Mesenchymal stem cell (in vitro differentiated cells and primary cell): ENCODE results near the gene NKX1-2.

Experiments
- DNase-seq: peaks from one replicate; pipeline ENCODE4 v3.0.0-alpha.2; 2013
- H2AFZ ChIP-seq: one replicate; pipeline ENCODE4 v1.6.1; 2013; ENCODE audit warnings: low read depth, mild to moderate bottlenecking, control low read depth, inconsistent platforms, low read length, moderate library complexity
- H2AK5ac ChIP-seq: 2 replicates; pipeline ENCODE4 v1.6.1; 2013; ENCODE audit warnings: low read length, moderate library complexity, mild to moderate bottlenecking, inconsistent platforms; ENCODE audit not compliant: severe bottlenecking
- H2BK120ac ChIP-seq: one replicate; pipeline ENCODE4 v1.6.1; 2013; ENCODE audit warnings: low read depth, mild to moderate bottlenecking, inconsistent platforms, low read length, moderate library complexity
- H2BK12ac ChIP-seq, 2 experiments: one replicate each; pipeline ENCODE4 v1.6.1; 2013; ENCODE audit warnings: inconsistent platforms in 2 of 2, low read length in 2 of 2, mild to moderate bottlenecking in 2 of 2, moderate library complexity in 2 of 2, control low read depth in 1 of 2
- H2BK15ac ChIP-seq: one replicate; pipeline ENCODE4 v1.6.1; 2013; ENCODE audit warnings: mild to moderate bottlenecking, low read depth, inconsistent platforms; ENCODE audit not compliant: poor library complexity, severe bottlenecking
- H2BK5ac ChIP-seq: 2 replicates; pipeline ENCODE4 v1.6.1; 2013; ENCODE audit warnings: low read depth, mild to moderate bottlenecking, low read length, control low read depth, inconsistent platforms; ENCODE audit not compliant: poor library complexity, severe bottlenecking
- H3K14ac ChIP-seq, 2 experiments: one replicate each; pipeline ENCODE4 v1.6.1; 2013; ENCODE audit warnings: inconsistent platforms in 2 of 2, low read length in 2 of 2, control low read depth in 1 of 2, mild to moderate bottlenecking in 1 of 2, moderate library complexity in 1 of 2
- H3K18ac ChIP-seq, 2 experiments: one replicate each; pipeline ENCODE4 v1.6.1; 2013; ENCODE audit warnings: inconsistent platforms in 2 of 2, low read length in 2 of 2, control low read depth in 1 of 2, low read depth in 1 of 2, mild to moderate bottlenecking in 1 of 2
- H3K23ac ChIP-seq, 2 experiments: one replicate each; pipeline ENCODE4 v1.6.1; 2013; ENCODE audit warnings: inconsistent platforms in 2 of 2, low read length in 2 of 2, mild to moderate bottlenecking in 2 of 2, moderate library complexity in 2 of 2, control low read depth in 1 of 2
- H3K27ac ChIP-seq: 2 replicates; pipeline ENCODE4 v1.5.1; 2013; ENCODE audit warnings: mild to moderate bottlenecking, moderate library complexity, low read length, control low read depth, inconsistent platforms; ENCODE audit not compliant: poor library complexity, severe bottlenecking
- H3K27me3 ChIP-seq, 2 experiments: 2 replicates each; pipeline versions ENCODE4 v1.6.1 to v1.7.0; 2013; ENCODE audit warnings: low read length in 2 of 2, mild to moderate bottlenecking in 2 of 2, moderate library complexity in 2 of 2, control low read depth in 1 of 2, inconsistent platforms in 1 of 2; ENCODE audit not compliant: control insufficient read depth in 1 of 2, insufficient read depth in 1 of 2
- H3K36me3 ChIP-seq, 2 experiments: 2 replicates each; pipeline versions ENCODE4 v1.6.1 to v1.7.0; 2013; ENCODE audit warnings: low read length in 2 of 2, control low read depth in 1 of 2, inconsistent platforms in 1 of 2, low read depth in 1 of 2, mild to moderate bottlenecking in 1 of 2; ENCODE audit not compliant: insufficient read depth in 2 of 2, control insufficient read depth in 1 of 2
- H3K4ac ChIP-seq, 2 experiments: one replicate each; pipeline ENCODE4 v1.6.1; 2013; ENCODE audit warnings: inconsistent platforms in 2 of 2, low read length in 2 of 2, mild to moderate bottlenecking in 2 of 2, moderate library complexity in 2 of 2, control low read depth in 1 of 2, low read depth in 1 of 2
- H3K4me1 ChIP-seq: 2 replicates; pipeline ENCODE4 v1.6.1; 2013; ENCODE audit warnings: low read depth, low read length, control low read depth; ENCODE audit not compliant: control insufficient read depth, insufficient read depth
- H3K4me2 ChIP-seq: 2 replicates; pipeline ENCODE4 v1.6.1; 2013; ENCODE audit warnings: low read length, mild to moderate bottlenecking, inconsistent platforms; ENCODE audit not compliant: poor library complexity, severe bottlenecking
- H3K4me3 ChIP-seq, 2 experiments: 2 replicates each; pipeline versions ENCODE4 v1.5.1 to v1.7.0; 2013; ENCODE audit warnings: low read length in 2 of 2, mild to moderate bottlenecking in 2 of 2, control low read depth in 1 of 2, low read depth in 1 of 2; ENCODE audit not compliant: insufficient read depth in 1 of 2
- H3K79me1 ChIP-seq: replicated peaks from 2 replicates; pipeline ENCODE4 v1.6.1; 2013; ENCODE audit warnings: mild to moderate bottlenecking, control low read depth, low read length, inconsistent platforms; ENCODE audit not compliant: poor library complexity, severe bottlenecking
- H3K9ac ChIP-seq: 2 replicates; pipeline ENCODE4 v1.7.0; 2013; ENCODE audit warnings: mild to moderate bottlenecking, low read length, moderate library complexity
- H3K9me3 ChIP-seq: 2 replicates; pipeline ENCODE4 v1.7.0; 2013; ENCODE audit warnings: mild to moderate bottlenecking, low read length; ENCODE audit not compliant: control insufficient read depth
- H4K8ac ChIP-seq: one replicate; pipeline ENCODE4 v1.6.1; 2013; ENCODE audit warnings: inconsistent platforms, mild to moderate bottlenecking, low read length, moderate library complexity
- H4K91ac ChIP-seq: one replicate; pipeline ENCODE4 v1.6.1; 2013; ENCODE audit warnings: mild to moderate bottlenecking, low read length, inconsistent platforms
- WGBS: methylation state at CpG from one replicate; pipeline ENCODE4 v1.1.7; 2013; ENCODE audit warnings: mixed read lengths; 5-methylcytosine and 5-hydroxymethylcytosine counted together

Gene NKX1-2

DNA sequence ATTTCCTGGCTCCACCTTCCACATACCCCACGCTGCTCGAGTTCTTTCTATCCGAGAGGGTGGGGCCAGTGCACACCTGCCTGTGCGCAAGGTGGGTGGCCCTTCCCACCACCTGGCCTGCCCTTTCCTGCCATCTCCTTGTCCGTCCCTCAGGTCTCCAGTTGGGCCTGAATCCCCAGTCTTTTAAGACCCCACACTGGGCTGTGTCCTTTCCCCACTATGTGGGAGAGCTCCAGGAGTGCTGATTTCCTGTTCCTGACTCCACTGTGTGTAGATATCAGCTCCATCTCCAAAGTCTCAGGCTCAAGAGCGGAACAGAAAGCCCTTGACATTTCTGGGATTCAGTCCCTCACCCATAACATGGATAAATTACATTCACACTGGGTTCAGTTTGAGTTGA is 31.9 kb upstream of the NKX1-2 start:
- no peak overlapping the region for H4K91ac ChIP-seq
- no peak overlapping the region for H3K27ac ChIP-seq
- H2BK5ac ChIP-seq: no peak overlapping the region
- H3K9ac ChIP-seq: no peak overlapping the region
- H3K23ac ChIP-seq: no peak overlapping the region
- DNase-seq: no peak
- no peak overlapping the region for H2BK120ac ChIP-seq
- WGBS: 63% methylated on average over 5 of the region's 6 CpGs
- no peak overlapping the region for H2AFZ ChIP-seq
- peaks cover 16% of the 10 kb centered on the region for H3K79me1 ChIP-seq
- no peaks in the 10 kb centered on the region for H3K27me3 ChIP-seq
- H2AK5ac ChIP-seq: no peak overlapping the region
- no peak overlapping the region for H2BK15ac ChIP-seq
- H3K14ac ChIP-seq: peak overlapping the region in 1 of 2 experiments; percentile 1
- H3K4ac ChIP-seq: no peak overlapping the region
- no peak overlapping the region for H3K18ac ChIP-seq
- H3K4me1 ChIP-seq: peaks cover 13% of the 10 kb centered on the region
- no peak overlapping the region for H2BK12ac ChIP-seq
- H4K8ac ChIP-seq: no peak overlapping the region
- no peak overlapping the region for H3K4me2 ChIP-seq
- peaks cover 0 to 5% of the 10 kb centered on the region in 2 experiments for H3K36me3 ChIP-seq
- no peak overlapping the region for H3K4me3 ChIP-seq
- H3K9me3 ChIP-seq: peaks cover 1% of the 10 kb centered on the region

DNA sequence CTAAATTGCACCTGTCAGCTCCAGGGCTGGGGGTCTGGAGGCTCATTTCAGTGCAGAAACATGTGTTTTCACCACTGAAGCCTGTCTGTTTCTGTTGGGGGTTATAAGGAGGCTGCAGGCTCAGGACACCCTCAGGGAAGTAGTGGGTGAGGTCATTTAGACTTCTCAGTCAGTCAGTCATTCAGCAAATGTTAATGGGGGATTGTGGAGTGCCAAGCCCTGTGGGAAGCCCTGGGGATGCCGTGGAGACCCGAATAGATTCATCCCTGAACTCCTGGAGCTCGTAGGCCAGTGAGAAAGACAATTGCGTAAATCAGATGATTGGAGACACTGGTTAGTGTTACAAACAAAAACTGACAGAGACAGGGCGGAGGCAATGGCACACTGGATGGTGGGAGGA is 31.0 kb upstream of the NKX1-2 start:
- Histone ChIP-seq H3K27me3 (no peaks in the 10 kb centered on the region), H3K14ac (no peak overlapping the region), H2BK12ac (no peak overlapping the region), H4K8ac (no peak overlapping the region), H3K4me1 (peaks cover 13% of the 10 kb centered on the region), H2BK120ac (no peak overlapping the region), H3K27ac (no peak overlapping the region), H3K79me1 (peaks cover 19% of the 10 kb centered on the region), H2AFZ (no peak overlapping the region), H3K4me2 (no peak overlapping the region), H2BK15ac (no peak overlapping the region), H3K4me3 (no peak overlapping the region), H3K36me3 (peaks cover 0 to 9% of the 10 kb centered on the region in 2 experiments), H3K18ac (no peak overlapping the region), H4K91ac (no peak overlapping the region), H3K4ac (no peak overlapping the region), H3K9ac (no peak overlapping the region), H2BK5ac (no peak overlapping the region), H3K23ac (no peak overlapping the region), H3K9me3 (no peaks in the 10 kb centered on the region), H2AK5ac (no peak overlapping the region)
- no peak for DNase-seq
- WGBS: 63% methylated on average over 5 of the region's 5 CpGs

DNA sequence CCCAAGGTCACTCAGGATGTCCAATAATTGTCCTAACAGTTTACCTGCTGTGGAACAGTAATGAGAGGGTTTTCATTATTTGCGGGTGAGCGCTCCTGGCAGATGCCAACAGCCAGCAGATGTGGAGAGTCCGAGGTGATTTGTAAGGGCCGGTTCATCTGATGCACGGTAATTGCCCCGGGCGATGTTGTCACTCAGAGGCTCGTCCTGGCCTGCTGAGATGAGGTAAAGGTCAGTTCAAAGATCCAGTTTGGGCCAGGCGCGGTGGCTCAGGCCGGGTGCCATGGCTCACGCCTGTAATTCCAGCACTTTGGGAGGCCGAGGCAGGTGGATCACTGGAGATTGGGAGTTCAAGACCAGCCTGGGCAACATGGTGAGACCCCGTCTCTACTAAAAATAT is 28.7 kb upstream of the NKX1-2 start:
- Histone ChIP-seq H3K79me1 (peaks cover 17% of the 10 kb centered on the region), H3K14ac (no peak overlapping the region), H3K36me3 (peaks cover 0 to 4% of the 10 kb centered on the region in 2 experiments), H4K8ac (no peak overlapping the region), H3K4me3 (no peak overlapping the region), H3K9me3 (no peaks in the 10 kb centered on the region), H4K91ac (no peak overlapping the region), H3K18ac (no peak overlapping the region), H3K4ac (no peak overlapping the region), H3K23ac (no peak overlapping the region), H2BK120ac (no peak overlapping the region), H2AFZ (no peak overlapping the region), H2BK12ac (no peak overlapping the region), H3K4me1 (peaks cover 11% of the 10 kb centered on the region), H2AK5ac (no peak overlapping the region), H3K27me3 (no peaks in the 10 kb centered on the region), H3K27ac (no peak overlapping the region), H3K4me2 (no peak overlapping the region), H2BK5ac (no peak overlapping the region), H3K9ac (no peak overlapping the region), H2BK15ac (no peak overlapping the region)
- no peak for DNase-seq
- WGBS: 90% methylated on average over 14 of the region's 14 CpGs

DNA sequence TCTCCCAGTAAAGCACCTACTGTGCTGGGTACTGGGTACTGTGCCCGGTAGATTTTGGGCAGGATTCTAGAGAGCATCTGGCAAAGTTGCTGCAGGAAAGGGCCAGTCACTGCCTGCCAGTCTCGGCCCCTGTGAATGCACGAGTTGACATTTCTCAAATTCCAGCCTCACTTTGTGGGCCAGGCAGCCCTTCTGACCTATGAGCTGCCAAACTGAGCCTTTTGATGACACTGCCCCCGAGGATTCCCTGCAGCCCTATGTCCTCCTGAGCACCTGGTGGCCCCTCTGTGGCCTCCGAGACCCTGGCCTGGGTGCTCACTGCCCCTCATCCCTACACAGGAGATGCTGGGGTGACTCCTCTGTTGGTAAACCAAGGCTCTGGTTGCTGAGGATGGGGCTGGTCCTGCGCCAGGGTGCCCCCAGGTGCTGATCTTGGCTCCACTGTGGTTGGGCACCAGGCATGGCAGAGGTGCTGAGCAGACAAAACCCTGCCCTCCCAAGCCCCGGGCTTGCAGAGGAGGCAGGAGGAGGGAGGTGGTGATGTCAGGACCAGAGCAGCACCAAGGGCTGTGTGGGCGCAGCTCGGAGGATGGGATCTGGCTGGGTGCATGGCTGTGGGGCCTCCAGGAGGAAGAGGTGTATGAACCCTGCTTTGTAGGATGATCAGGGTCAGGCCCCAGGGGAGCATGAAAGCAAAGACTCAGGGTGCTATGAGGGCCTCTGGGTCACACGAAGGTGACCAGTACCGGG is 28.0 kb upstream of the NKX1-2 start:
- no peak overlapping the region for H3K4ac ChIP-seq
- peaks cover 11% of the 10 kb centered on the region for H3K4me1 ChIP-seq
- no peak overlapping the region for H3K4me3 ChIP-seq
- no peak overlapping the region for H3K4me2 ChIP-seq
- peaks cover 17% of the 10 kb centered on the region for H3K79me1 ChIP-seq
- H2BK5ac ChIP-seq: no peak overlapping the region
- no peaks in the 10 kb centered on the region for H3K27me3 ChIP-seq
- H2BK12ac ChIP-seq: no peak overlapping the region
- peak overlapping the region; percentile 12 for H2BK15ac ChIP-seq
- no peaks in the 10 kb centered on the region for H3K9me3 ChIP-seq
- DNase-seq: no peak
- H3K36me3 ChIP-seq: peaks cover 0 to 4% of the 10 kb centered on the region in 2 experiments
- no peak overlapping the region for H2AK5ac ChIP-seq
- no peak overlapping the region for H3K18ac ChIP-seq
- no peak overlapping the region for H3K23ac ChIP-seq
- H4K8ac ChIP-seq: no peak overlapping the region
- 73% methylated on average over 11 of the region's 11 CpGs for WGBS
- no peak overlapping the region for H3K9ac ChIP-seq
- H2AFZ ChIP-seq: no peak overlapping the region
- no peak overlapping the region for H3K27ac ChIP-seq
- no peak overlapping the region for H4K91ac ChIP-seq
- H2BK120ac ChIP-seq: no peak overlapping the region
- H3K14ac ChIP-seq: no peak overlapping the region
